ENCODE measurements around the gene GPR153.

GPR153 gene

GRCh38 chr1:6286266-6286665 lies 25.4 kb upstream of the GPR153 start:
- no peak for FAIRE-seq

GRCh38 chr1:6285336-6285735 lies 24.4 kb upstream of the GPR153 start:
- no peak for FAIRE-seq

- FAIRE-seq, result no peak
These were observed 21.8 kb upstream of the GPR153 start for GRCh38 chr1:6282577-6283270.

- no peak for FAIRE-seq
These were observed 20.9 kb upstream of the GPR153 start for GRCh38 chr1:6281511-6282402.

- no peak for FAIRE-seq
These were observed 20.0 kb upstream of the GPR153 start for GRCh38 chr1:6280761-6281451.

GRCh38 chr1:6279613-6280383 lies 18.9 kb upstream of the GPR153 start:
- FAIRE-seq, result no peak

- no peak for FAIRE-seq
These were observed 18.2 kb upstream of the GPR153 start for GRCh38 chr1:6279066-6279465.

- FAIRE-seq, result no peak
These were observed 17.4 kb upstream of the GPR153 start for GRCh38 chr1:6278263-6278662.

- no peak for FAIRE-seq
These were observed 16.1 kb upstream of the GPR153 start for GRCh38 chr1:6276811-6277555.

GRCh38 chr1:6275826-6276782 lies 15.2 kb upstream of the GPR153 start:
- FAIRE-seq, result no peak

GRCh38 chr1:6274622-6275139 lies 13.8 kb upstream of the GPR153 start:
- FAIRE-seq, result no peak

GRCh38 chr1:6274102-6274501 lies 13.2 kb upstream of the GPR153 start:
- FAIRE-seq, result no peak

- no peak for FAIRE-seq
These were observed 12.5 kb upstream of the GPR153 start for GRCh38 chr1:6273380-6273891.

- FAIRE-seq, result no peak
These were observed 12.0 kb upstream of the GPR153 start for GRCh38 chr1:6272868-6273267.

GRCh38 chr1:6272452-6272851 lies 11.6 kb upstream of the GPR153 start:
- FAIRE-seq, result no peak

- no peak for FAIRE-seq
These were observed 10.7 kb upstream of the GPR153 start for GRCh38 chr1:6271554-6271953.

- no peak for FAIRE-seq
These were observed 10.1 kb upstream of the GPR153 start for GRCh38 chr1:6271006-6271405.

- FAIRE-seq, result no peak
These were observed 9.5 kb upstream of the GPR153 start for GRCh38 chr1:6270401-6270800.

GRCh38 chr1:6269720-6270400 lies 9.0 kb upstream of the GPR153 start:
- FAIRE-seq, result no peak

GRCh38 chr1:6269296-6269695 lies 8.4 kb upstream of the GPR153 start:
- no peak for FAIRE-seq
